AML-193 (cell line): ENCODE measurements around the gene NOXO1.
A peak's percentile ranks its signal among the peaks of the same experiment; 100 is the strongest.
"Not testable (repeated sequence)": the region's sequence is repeated elsewhere in the genome, so short reads cannot be mapped to it uniquely, and the experiment has no call there.

Experiments used
- DNase-seq, 2 experiments: peaks; one replicate each; lab custom pipeline; 2025; lab: John Stamatoyannopoulos, UW

The NOXO1 gene

DNA sequence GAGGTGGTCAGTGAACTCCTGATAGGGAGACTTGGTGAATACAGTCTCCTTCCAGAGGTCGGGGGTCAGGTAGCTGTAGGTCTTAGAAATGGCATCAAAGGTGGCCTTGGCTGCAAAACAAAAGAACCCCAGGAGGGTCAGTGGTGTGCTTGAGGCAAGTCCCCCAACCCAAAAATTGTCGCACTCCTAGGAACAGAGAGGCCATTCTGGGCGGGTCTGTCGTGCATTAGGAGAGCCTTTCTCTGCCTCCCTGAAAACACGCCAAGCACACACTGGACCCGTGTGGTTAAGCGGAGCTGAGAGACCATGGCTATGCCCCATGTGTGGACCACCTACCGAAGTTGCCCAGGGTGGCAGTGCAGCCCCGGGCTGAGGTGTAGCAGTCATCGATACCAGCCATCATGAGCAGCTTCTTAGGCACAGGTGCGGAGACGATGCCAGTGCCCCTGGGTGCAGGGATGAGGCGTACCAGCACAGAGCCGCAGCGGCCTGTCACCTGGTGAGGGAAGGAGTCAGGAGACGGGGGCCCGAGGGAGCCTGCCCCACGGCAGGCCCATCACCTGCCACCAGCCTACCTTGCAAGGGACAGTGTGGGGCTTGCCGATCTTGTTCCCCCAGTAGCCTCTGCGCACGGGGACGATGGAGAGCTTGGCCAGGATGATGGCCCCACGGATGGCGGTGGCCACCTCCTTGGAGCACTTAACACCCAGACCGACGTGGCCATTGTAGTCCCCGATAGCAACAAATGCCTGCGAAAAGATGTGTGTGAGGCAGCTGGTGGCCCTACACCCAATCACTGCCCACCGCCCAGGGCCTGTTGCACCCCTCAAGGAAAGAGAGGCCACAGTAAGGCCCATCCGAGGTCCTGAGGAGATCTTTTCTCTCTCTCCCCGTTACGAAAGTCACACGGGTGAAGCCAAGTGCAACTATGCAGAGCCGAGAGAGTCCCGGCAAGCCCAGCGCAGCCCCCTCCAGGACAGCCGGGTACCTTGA is 18.8 kb downstream of the NOXO1 start:
- not testable (repeated sequence) for DNase-seq

DNA sequence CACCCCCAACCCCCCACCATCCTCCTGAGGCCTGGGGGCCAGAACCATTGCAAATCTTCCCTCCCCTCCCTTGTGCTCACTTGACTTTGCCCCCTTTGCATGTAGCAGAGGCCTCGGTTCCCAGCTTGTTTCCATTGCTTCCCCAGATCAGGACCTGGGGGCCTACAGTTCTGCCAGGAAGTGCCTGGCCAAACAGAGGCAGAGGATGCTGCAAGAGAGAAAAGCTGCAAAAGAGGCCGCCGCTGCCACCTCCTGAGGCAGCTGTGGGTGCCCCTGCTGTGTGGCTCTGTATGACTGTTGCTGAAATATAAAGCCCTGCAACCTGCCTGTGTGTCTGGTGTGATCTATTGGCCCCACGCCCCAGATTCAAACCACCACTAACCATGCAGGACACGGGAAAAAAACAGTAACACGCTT is 19.6 kb downstream of the NOXO1 start:
- no peak for DNase-seq

GRCh38 chr16:1960665-1961630 is 20.3 kb downstream of the NOXO1 start:
- DNase-seq, result peak in 1 of 2 experiments; percentile 15

- peak; percentile 69 to 76 for DNase-seq
These were observed 21.8 kb downstream of the NOXO1 start, which contains the start of gene NDUFB10 for GRCh38 chr16:1959269-1960039. NDUFB10 (plus strand) TSS chr16:1959538; CDS start chr16:1959625, 87 bp downstream.

GRCh38 chr16:1958715-1959268 is 22.5 kb downstream of the NOXO1 start:
- DNase-seq, result no peak

DNA sequence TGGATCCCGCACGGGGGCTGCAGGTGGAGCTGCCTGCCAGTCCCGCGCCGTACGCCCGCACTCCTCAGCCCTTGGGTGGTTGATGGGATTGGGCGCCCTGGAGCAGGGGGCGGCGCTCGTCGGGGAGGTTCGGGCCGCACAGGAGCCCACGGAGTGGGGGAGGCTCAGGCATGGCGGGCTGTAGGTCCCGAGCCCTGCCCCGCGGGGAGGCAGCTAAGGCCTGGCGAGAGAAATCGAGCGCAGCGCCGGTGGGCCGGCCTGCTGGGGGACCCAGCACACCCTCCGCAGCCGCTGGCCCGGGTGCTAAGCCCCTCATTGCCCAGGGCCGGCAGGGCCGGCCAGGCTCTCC is 23.2 kb downstream of the NOXO1 start:
- DNase-seq, result not testable (repeated sequence)

- DNase-seq, result not testable (repeated sequence)
These were observed 23.7 kb downstream of the NOXO1 start for GRCh38 chr16:1957434-1958142.

- DNase-seq, result no peak
These were observed 27.5 kb downstream of the NOXO1 start for GRCh38 chr16:1953734-1954133.

DNA sequence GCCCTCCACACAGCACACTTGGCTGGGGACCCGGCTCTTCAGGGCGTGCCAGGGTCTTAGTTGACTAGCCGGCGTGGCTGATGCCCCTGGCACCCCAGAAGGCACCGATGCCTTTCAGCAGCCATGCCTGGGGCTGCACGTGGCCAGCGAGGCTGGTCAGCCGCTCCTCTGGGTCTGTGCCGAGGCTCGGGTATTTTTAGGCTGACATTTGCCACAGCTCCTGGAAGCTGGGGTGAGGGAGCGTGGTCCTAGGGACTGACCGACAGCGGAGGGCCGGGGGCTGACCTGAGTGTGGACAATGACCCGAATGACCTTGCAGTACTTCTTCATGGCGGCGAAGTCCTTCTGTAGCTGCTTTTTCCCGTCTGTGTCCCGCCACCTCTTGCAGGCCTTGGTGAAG is 30.7 kb downstream of the NOXO1 start:
- no peak for DNase-seq

GRCh38 chr16:1950047-1950446 is 31.2 kb downstream of the NOXO1 start:
- no peak for DNase-seq

- no peak for DNase-seq
These were observed 31.8 kb downstream of the NOXO1 start for GRCh38 chr16:1949507-1949906.

GRCh38 chr16:1947369-1947670 is 33.9 kb downstream of the NOXO1 start:
- DNase-seq, result no peak

DNA sequence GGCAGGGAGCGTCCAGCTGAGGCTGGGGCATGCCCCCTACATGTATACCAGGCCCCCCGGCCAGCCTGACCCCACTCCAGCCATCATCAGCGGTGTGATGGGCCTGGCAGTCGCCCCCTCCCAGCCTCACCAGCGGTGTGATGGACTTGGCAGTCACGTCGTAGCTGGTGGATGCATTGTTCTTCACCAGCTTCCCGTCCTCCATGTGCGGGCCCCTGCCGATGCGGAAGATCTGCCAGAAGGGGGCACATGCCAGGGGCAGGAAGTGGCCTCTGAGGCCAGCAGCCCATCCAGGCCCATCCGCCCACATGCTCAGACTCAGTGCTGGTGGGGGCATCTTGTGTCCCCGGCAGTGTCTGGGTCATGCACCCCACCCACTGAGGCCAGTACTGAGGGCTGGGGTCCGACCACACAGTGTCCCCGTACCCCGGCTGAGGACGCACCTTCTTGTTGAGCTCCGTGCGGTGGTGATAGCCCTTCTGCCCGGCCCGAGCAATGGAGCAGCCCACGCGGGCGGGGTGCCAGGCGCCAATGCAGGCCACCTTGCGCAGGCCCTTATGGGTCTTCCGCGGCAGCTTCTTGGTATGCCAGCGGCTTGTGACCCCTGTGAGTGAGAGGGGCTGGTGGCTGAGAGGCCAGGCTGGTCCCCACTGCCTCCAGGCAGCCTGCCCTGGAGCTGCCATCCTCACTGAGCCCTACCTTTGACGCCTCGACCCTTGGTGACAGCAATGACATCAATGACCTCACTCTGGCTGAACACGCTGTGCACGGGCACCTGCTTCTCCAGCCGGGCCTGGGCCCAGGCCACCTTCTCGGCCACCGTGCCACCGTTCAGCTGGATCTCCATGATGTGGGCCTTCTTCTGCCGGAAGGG is 34.5 kb downstream of the NOXO1 start:
- no peak for DNase-seq

DNA sequence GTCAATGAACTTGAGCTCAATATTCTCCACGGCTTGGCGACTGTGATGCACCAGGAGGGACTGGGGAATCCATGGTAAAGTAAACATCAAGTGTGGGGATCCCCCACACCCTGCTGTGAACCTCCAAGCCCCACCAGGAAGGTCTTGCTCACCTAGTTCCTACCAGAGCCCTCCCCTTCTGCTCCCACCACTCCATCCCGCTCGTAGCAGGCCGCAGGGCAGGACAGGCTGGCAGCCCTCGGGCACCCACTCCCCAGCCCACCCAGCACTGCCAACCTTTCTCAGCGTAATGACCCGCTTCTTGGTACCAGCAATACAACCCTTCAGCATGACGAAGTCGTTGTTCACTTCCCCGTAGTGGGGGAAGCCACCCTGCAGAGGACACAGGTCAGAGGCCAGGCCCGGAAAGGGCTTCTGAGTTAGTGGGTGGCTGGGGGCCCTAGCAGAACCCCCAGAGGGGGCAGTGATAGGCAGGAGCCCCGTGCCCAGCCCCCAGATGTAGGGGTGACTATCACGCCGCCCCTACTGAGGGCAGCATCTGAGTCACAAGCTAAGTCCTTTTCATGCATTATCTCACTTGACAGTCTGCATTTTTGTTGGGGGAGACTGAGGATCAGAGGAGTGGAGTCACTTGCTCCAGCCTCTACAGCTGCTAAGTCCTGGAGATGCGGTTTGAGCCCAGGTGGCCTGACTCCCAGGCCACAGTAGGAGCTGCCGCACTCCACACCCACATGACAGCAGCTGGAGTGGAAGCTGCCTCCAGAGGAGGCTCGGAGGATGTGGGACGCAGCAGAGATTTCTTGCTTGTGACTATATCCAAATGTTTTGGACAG is 35.5 kb downstream of the NOXO1 start:
- DNase-seq, result no peak

GRCh38 chr16:1944612-1945199 is 36.6 kb downstream of the NOXO1 start:
- no peak for DNase-seq

DNA sequence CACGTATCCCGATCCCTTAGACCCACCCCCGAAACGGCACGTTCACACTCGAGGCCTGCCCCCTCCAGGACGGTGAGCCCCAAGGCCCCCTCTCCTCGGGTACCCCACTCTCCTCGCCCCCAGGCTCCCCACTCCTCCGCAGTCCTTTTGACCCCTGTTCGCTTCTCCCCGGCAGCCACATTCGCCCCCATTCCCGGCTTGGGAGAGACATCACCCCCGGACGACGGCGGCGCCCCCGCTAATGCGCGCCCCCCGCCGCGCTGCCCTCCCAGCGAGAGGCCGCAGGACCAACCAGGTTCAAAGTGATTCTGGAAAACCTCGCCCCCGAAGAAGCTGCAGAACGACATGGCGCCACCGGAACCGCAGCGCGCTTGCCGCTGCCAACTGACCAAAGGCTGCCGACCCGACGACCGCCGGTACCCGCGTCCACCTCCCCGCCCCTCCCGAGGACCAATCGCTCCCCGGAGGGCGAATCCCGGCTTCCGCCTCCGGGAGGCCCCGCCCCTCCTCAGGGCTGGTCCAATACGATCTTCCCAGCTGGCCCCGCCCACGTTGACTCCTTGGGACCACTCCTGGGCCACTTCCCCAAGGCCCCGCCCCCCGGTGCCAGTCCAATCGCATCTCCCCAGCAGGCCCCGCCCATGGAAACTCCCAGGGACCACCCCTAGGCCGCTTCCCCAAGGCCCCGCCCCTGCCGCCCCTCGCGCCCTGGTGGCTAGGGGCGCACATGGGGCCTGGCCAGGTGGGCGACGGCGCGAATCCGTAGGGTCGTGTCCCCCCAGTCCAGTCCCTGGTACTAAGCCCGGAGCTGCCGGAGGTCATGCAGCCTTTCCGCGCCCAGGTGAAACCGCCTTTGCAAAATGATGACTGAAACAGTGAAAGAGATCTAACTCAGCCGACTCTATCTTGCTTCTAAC is 38.2 kb downstream of the NOXO1 start, which contains the start of gene MSRB1:
Gene MSRB1, minus strand, starts transcription at position 390 of the 917 bp plus-strand sequence. Its CDS starts 43 bp downstream, at position 347.
- peak; percentile 95 to 97 for DNase-seq
